Spleen (tissue), 11 donors: ENCODE results near the gene TENT5C. TPM values are rescaled to one million over a fixed set of nuclear protein-coding genes. Genes with fewer than 3 reads are reported as not detected.

Experiments used
- DNase-seq: peaks from one replicate; pipeline ENCODE4 v3.0.0-alpha.2; 2020
- H3K27ac ChIP-seq, 8 donors: fragments of 200-600 bp; sonication (generic) in 7 of 8; 1 replicate in 4 of 8; 2 replicates in 4 of 8; pipeline versions ENCODE4 v1.5.0 to v1.8.0; 2016 to 2021; ENCODE audit warnings: inconsistent platforms in 4 of 8, mild to moderate bottlenecking in 4 of 8, moderate library complexity in 1 of 8
- H3K27me3 ChIP-seq, 7 donors: fragments of 200-600 bp; sonication (generic) in 6 of 7; replicated peaks in 1 of 7; 1 replicate in 4 of 7; 2 replicates in 3 of 7; pipeline versions ENCODE4 v1.5.0 to v1.8.0; 2016 to 2021; ENCODE audit warnings: inconsistent platforms in 3 of 7, mild to moderate bottlenecking in 1 of 7
- H3K36me3 ChIP-seq, 6 donors: fragments of 200-600 bp; sonication (generic) in 5 of 6; 1 replicate in 4 of 6; 2 replicates in 2 of 6; pipeline versions ENCODE4 v1.5.0 to v1.8.0; 2016 to 2021; ENCODE audit warnings: inconsistent platforms in 2 of 6
- H3K4me1 ChIP-seq, 6 donors: fragments of 200-600 bp; sonication (generic) in 5 of 6; 1 replicate in 3 of 6; 2 replicates in 3 of 6; pipeline versions ENCODE4 v1.5.0 to v1.8.0; 2016 to 2021; ENCODE audit warnings: inconsistent platforms in 3 of 6
- H3K4me3 ChIP-seq, 8 donors: fragments of 200-600 bp; sonication (generic) in 7 of 8; 1 replicate in 4 of 8; 2 replicates in 4 of 8; pipeline versions ENCODE4 v1.5.0 to v1.8.0; 2016 to 2021; ENCODE audit warnings: inconsistent platforms in 4 of 8, mild to moderate bottlenecking in 4 of 8, moderate library complexity in 2 of 8
- H3K9me3 ChIP-seq, 8 donors: fragments of 200-600 bp; sonication (generic) in 7 of 8; 1 replicate in 4 of 8; 2 replicates in 4 of 8; pipeline versions ENCODE4 v1.5.0 to v1.8.0; 2016 to 2021; ENCODE audit warnings: inconsistent platforms in 4 of 8
- CTCF ChIP-seq, 11 experiments: fragments of 200-600 bp in 7 of 11; fragments of 450-650 bp in 4 of 11; sonication (generic) in 4 of 11; IDR thresholded peaks in 8 of 11; conservative IDR thresholded peaks in 3 of 11; 1 replicate in 7 of 11; 2 replicates in 4 of 11; pipeline versions ENCODE4 v1.4.0 to v1.8.0; 2016 to 2021; ENCODE audit warnings: antibody characterized with exemption in 11 of 11, inconsistent platforms in 4 of 11, mild to moderate bottlenecking in 1 of 11
- POLR2A ChIP-seq, 3 donors: fragments of 450-650 bp; IDR thresholded peaks; one replicate each; pipeline ENCODE4 v1.5.1; 2017; ENCODE audit warnings: antibody characterized with exemption in 3 of 3, mild to moderate bottlenecking in 1 of 3
- POLR2AphosphoS5 ChIP-seq, 3 donors: sonication (generic); formaldehyde crosslinking; IDR thresholded peaks; one replicate each; pipeline ENCODE4 v1.5.1; 2017; ENCODE audit warnings: antibody characterized with exemption in 3 of 3
- WGBS, 5 donors: extraction: QIAGEN DNeasy Blood & Tissue Kit in 3 of 5; methylation state at CpG; one replicate each; pipeline versions ENCODE4 v1.1.5 to v1.1.7; 2013 to 2018; 5-methylcytosine and 5-hydroxymethylcytosine counted together
- intact Hi-C: fragments of 100-400 bp; cut with DNase I; formaldehyde crosslinking; loops from one replicate; pipeline ENCODE4 v1.15.0; 2023; ENCODE audit warnings: low total_unique reads
- polyA plus RNA-seq, 3 donors: library from polyadenylated mRNA; stranded (reverse); fragments of 200-250 nt; gene quantifications; one replicate each; pipeline ENCODE4 v1.2.1, GENCODE V29; 2013
- total RNA-seq, 7 donors: library from RNA; depleted of rRNA in 3 of 7; stranded (reverse); fragments of >200 nt in 3 of 7; fragmentation: NEBNext Ultra II Directional in 4 of 7; extraction: Animal tissue kit (Norgen Biotek cat#: 25700) in 4 of 7; gene quantifications; one replicate each; pipeline versions ENCODE4 v1.1.0 to v1.2.1, GENCODE V29; 2016 to 2021
- donor health status: healthy with polysubstance abuse.
- donor health status: DM: no; HTN: no; CAD: no; lungs with moderate emphysema.
- donor health status: DM: no; HTN: no; CAD: no.
- donor health status: Bipolar disorder and iron deficiency.
- donor health status: healthy.
- donor health status: DM: no; HTN: no; CAD: no.
- donor health status: DM: yes; HTN: yes; CAD: no.

TENT5C gene
- total and polyA plus RNA-seq, 10 donors: 5.6 to 181 (median 37.0) TPM

- 57 to 72% (median 59%) methylated on average over 3 of the region's 3 CpGs for WGBS, 5 donors
- peaks cover 35 to 98% (median 88%) of the 10 kb centered on the region in 6 donors for H3K4me1 ChIP-seq
- DNase-seq: no peak
- H3K27ac ChIP-seq: peak overlapping the region in 6 of 8 donors; percentile 29 to 59 (median 41)
- H3K27me3 ChIP-seq: no peaks in the 10 kb centered on the region
- peak overlapping the region in 1 of 8 donors; percentile 21 for H3K4me3 ChIP-seq
- H3K9me3 ChIP-seq: no peaks in the 10 kb centered on the region
- TF ChIP-seq POLR2AphosphoS5 (IDR thresholded peaks at IDR 0.05): no peak
- no peak for TF ChIP-seq CTCF (IDR thresholded peaks at IDR 0.05 in 8 of 11, conservative IDR thresholded peaks at IDR 0.05 in 3 of 11)
- TF ChIP-seq POLR2A (IDR thresholded peaks at IDR 0.05): no peak
- H3K36me3 ChIP-seq: peaks cover 0 to 6% (median 0%) of the 10 kb centered on the region in 6 donors
- intact Hi-C loops: no loop called here
Measured at GRCh38 chr1:117611894-117612483, 6.1 kb downstream of the TENT5C start.

GRCh38 chr1:117612517-117613248 lies 6.8 kb downstream of the TENT5C start:
- Histone ChIP-seq H3K4me3 (peak overlapping the region in 1 of 8 donors; percentile 21), H3K4me1 (peaks cover 35 to 98% (median 87%) of the 10 kb centered on the region in 6 donors), H3K27me3 (no peaks in the 10 kb centered on the region), H3K27ac (peak overlapping the region in 6 of 8 donors; percentile 29 to 59 (median 41)), H3K9me3 (no peaks in the 10 kb centered on the region), H3K36me3 (peaks cover 0 to 6% (median 0%) of the 10 kb centered on the region in 6 donors)
- no peak for DNase-seq
- no peak for TF ChIP-seq POLR2AphosphoS5 (IDR thresholded peaks at IDR 0.05)
- TF ChIP-seq CTCF (IDR thresholded peaks at IDR 0.05 in 8 of 11, conservative IDR thresholded peaks at IDR 0.05 in 3 of 11): no peak
- no peak for TF ChIP-seq POLR2A (IDR thresholded peaks at IDR 0.05)
- 22 to 46% (median 38%) methylated on average over 7 of the region's 7 CpGs for WGBS, 5 donors
- intact Hi-C loops: no loop called here

GRCh38 chr1:117613249-117613968 lies 7.6 kb downstream of the TENT5C start:
- H3K4me1 ChIP-seq: peaks cover 30 to 98% (median 83%) of the 10 kb centered on the region in 6 donors
- H3K27ac ChIP-seq: peak overlapping the region in 5 of 8 donors; percentile 29 to 59 (median 44)
- 50 to 77% (median 63%) methylated on average over 8 of the region's 8 CpGs for WGBS, 5 donors
- intact Hi-C loops: no loop called here
- no peak for DNase-seq
- H3K36me3 ChIP-seq: peaks cover 0 to 6% (median 0%) of the 10 kb centered on the region in 6 donors
- no peaks in the 10 kb centered on the region for H3K9me3 ChIP-seq
- H3K27me3 ChIP-seq: no peaks in the 10 kb centered on the region
- TF ChIP-seq POLR2A (IDR thresholded peaks at IDR 0.05) (no peak), CTCF (IDR thresholded peaks at IDR 0.05 in 8 of 11, conservative IDR thresholded peaks at IDR 0.05 in 3 of 11) (no peak)
- peak overlapping the region in 1 of 8 donors; percentile 21 for H3K4me3 ChIP-seq
